22Rv1 (cell line): ENCODE results near the gene SUPT3H.

ENCODE experiments used
- ZFX ChIP-seq: fragments of 450-650 bp; IDR thresholded peaks from 2 replicates; pipeline ENCODE4 v1.6.1; 2017; ENCODE audit warnings: antibody characterized with exemption, borderline replicate concordance
- TF ChIP-seq, protein P1 (sequence below): fragments of 450-650 bp; IDR thresholded peaks from 2 replicates; pipeline ENCODE4 v1.5.1; 2017; ENCODE audit warnings: mild to moderate bottlenecking

DNA sequence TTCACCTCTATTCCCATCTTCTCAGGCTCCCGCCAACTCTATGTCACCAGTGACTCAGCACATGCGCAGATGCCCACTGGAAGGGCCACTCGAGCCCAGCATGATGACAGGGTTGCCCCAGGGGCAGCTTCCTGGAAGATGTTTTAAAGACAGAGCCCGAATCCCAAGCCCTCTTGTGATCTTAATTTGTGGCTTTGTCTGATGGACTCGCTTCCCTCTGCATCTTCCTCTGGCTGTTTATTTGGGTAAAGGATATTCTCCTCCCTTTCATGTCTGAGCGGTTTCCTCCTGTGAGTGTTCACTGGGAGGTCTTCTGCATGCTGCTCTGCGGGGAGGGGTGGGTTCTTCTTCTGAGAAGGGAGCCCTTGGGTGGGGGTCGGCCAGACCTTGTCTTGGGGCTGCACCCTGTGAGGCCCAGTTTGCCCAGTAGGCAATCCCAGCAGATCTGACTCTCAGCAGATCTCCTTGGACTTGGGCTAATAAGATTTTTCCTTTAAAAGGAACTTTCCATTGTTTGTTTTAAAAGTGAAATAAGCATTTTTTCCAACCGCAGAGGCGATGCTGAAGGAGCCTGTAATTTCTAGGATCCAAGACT lies 589.2 kb downstream of the SUPT3H start:
- TF ChIP-seq, protein P1, sequence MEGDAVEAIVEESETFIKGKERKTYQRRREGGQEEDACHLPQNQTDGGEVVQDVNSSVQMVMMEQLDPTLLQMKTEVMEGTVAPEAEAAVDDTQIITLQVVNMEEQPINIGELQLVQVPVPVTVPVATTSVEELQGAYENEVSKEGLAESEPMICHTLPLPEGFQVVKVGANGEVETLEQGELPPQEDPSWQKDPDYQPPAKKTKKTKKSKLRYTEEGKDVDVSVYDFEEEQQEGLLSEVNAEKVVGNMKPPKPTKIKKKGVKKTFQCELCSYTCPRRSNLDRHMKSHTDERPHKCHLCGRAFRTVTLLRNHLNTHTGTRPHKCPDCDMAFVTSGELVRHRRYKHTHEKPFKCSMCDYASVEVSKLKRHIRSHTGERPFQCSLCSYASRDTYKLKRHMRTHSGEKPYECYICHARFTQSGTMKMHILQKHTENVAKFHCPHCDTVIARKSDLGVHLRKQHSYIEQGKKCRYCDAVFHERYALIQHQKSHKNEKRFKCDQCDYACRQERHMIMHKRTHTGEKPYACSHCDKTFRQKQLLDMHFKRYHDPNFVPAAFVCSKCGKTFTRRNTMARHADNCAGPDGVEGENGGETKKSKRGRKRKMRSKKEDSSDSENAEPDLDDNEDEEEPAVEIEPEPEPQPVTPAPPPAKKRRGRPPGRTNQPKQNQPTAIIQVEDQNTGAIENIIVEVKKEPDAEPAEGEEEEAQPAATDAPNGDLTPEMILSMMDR = no peak
- no peak for TF ChIP-seq ZFX
